IPS DF 19.7 (cell line): Measurements from ENCODE around the gene MALL.
"Not testable (repeated sequence)": the region's sequence is repeated elsewhere in the genome, so short reads cannot be mapped to it uniquely, and the experiment has no call there.

Experiments used
- DNase-seq: peaks from one replicate; pipeline ENCODE4 v3.0.0-alpha.2; 2013; ENCODE audit warnings: low read depth, low spot score

MALL gene

DNA sequence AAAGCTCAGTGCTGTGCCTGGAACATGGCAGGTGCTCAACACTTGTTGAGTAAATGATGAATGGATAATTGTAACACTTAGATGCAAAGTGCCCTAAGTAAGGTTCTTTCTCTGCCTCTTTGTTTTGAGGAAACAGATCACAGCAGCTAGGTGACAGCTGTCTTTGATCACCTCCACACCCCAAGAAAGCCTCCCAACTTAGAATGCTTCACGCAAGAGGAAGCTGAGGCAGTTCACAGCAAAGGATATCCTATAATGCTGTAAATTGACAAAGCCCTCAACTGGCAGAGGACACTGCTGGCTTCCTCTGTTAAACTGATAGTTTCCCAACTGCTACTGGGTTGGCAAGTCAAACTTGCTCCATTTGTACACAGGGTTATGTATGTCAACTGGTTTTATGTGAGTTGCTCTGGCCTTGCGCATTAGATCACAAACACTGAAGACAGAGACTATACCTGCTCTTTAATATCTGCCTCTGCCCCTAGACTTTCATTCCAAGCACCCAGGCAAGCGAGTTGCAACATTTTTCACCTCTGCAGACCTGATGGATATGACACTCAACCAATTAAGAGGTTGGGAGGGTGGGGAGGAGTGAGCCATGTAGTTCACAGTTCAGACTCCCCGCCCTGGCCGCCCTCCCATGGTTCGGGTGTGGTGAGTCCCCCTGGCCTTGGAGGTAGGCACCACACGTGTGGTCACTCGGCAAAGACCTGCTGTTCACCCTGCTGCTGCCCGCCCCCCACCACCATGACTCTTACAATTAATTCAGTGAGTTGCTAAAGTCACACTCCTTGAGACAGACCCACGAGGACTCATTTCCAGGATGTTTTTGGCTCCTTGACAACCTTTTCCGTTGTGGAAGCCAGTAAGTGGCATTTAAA is 4.8 kb upstream of the MALL start:
- DNase-seq = no peak

- DNase-seq = peak; percentile 17
Measured at GRCh38 chr2:110116033-110116710, 550 bp upstream of the MALL start.

DNA sequence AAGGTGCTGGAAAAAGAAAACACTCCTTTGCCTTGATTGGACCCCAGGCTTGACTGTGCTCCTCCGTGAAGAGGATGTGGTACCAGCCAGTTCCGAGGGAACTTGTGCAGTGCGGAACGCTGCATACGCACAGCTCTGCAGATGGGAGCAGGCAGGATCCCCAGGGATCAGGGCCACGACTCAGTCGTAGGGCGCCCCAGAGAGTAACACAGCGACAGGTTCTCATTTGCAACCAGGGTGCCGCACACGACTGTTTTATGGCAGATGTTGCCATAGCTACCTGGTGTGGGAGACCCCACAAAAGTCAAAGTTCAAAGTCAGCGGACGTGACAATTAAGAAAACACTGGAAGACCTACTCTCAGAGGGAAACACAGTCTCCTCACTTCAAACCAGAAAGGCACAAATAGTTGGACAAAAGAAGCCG is 779 bp downstream of the MALL start:
- no peak for DNase-seq

- DNase-seq = no peak
Measured at GRCh38 chr2:110113961-110114591, 1.5 kb downstream of the MALL start.

GRCh38 chr2:110108291-110108690 is 7.3 kb downstream of the MALL start:
- not testable (repeated sequence) for DNase-seq

DNA sequence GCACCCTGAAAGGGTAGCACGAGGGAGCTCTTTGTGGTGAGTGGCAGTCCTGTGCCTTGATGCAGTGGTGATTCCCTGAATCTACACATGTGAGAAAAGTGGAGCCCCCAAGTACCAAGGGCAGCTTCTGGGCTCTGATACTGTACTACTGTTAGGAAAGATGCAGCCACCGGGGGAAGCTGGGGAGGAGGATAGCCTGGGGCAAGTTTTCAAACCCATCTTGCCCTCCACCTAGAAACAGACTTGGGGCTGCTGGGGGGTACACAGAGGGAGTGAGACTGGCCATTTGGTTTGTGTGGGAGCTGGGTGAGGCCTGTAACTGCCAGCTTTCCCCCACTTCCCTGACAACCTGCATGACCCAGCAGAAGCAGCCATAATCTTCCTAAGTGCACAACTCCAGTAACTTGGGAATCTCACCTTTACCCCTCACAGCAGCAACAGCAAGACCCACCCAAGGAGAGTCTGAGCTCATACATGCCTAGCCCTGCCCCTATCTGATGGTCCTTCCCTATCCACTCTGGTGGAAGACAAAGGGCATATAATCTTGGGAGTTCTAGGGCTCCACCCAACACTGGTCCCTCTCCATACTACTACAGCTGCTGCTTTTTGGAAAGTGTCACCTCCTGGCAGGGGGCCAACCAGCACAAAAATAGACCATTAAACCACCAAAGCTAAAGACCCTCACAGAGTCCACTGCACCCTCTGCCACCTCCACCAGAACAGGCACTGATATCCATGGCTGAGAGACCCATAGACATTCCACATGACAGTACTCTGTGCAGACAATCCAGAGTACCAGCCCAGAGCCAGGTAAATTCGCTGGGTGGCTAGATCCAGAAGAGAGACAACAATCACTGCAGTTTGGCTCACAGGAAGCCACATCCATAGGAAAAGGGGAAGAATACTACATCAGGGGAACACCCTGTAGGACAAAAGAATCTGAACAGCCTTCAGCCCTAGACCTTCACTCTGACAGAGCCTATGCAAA is 8.2 kb downstream of the MALL start:
- no peak for DNase-seq

GRCh38 chr2:110106642-110107041 is 9.0 kb downstream of the MALL start:
- no peak for DNase-seq

DNA sequence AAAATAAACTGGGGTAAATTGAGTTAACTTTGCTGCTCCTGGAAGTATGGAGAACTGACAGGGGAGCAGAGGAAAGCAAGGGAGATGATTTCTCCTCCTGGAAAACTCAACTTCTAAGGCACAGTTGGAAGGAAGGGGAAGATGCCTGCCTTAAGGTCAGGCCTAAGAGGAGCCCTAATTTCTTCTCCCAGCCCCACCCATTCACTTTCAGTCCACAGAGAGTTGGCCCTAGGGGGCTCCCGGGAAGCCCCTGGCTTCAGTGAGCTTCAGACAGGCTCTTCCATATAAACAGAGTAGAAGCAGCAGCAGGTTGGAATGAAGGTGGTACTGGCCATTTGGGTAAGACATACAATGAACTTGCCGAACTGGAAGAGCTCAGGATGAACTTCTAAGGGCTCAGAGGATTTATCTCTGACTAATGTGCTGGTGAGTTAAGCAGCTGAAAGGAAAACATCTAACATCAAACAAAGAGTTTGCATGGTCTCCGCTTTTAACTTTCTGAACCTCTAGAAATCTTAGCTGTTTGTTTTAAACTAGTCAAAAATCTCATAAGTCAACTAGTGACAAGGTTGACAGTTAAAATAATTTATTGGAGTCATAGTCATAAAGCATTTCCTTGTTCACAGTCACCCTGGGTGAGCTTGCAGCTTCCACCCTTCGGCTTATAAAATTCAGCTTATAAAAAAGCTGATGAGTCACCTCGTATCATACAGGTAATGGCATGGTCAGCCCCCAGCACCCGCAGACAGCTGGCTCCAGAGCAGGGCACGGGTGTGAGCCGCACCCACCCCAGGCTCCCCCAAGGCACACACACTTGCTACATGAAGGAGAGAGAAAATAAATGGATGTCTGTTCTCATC is 9.8 kb downstream of the MALL start:
- DNase-seq = no peak

- no peak for DNase-seq
Measured at GRCh38 chr2:110105183-110105582, 10.4 kb downstream of the MALL start.

DNA sequence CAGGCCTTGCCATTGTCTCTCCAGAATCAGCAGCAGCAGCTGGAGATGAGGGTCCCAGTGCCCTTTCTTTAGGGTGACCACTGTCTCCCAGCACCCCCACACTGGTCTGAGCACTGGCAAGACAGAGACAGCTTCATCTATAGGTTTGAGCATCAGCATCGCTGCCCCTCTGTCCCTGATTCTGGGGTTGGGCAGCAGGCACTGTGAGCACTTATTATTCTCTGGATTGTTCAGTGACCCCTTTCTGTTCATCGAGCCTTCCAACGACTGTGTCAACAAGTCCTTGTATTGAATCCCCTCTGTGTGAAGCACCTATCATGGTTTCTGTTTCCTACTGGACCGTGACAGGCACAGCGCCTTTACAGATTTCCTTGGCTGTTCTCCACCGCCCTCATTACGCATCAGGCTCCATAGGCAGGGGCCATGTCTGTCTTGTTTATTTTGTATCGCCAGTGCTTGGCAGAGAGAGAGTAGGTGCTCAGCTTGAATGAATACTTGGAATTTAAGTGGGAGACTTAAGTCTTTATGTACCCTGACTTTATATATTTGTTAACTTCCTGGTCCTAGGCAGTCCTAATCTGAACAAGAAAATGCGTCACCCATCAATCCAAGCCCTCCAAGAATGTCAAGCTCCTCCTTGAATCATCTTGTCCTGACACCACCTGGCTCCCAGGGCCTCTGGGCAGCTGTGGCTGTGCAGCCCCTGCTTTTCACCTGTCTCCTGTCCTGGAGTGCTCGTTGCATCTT is 11.4 kb downstream of the MALL start:
- DNase-seq = no peak

DNA sequence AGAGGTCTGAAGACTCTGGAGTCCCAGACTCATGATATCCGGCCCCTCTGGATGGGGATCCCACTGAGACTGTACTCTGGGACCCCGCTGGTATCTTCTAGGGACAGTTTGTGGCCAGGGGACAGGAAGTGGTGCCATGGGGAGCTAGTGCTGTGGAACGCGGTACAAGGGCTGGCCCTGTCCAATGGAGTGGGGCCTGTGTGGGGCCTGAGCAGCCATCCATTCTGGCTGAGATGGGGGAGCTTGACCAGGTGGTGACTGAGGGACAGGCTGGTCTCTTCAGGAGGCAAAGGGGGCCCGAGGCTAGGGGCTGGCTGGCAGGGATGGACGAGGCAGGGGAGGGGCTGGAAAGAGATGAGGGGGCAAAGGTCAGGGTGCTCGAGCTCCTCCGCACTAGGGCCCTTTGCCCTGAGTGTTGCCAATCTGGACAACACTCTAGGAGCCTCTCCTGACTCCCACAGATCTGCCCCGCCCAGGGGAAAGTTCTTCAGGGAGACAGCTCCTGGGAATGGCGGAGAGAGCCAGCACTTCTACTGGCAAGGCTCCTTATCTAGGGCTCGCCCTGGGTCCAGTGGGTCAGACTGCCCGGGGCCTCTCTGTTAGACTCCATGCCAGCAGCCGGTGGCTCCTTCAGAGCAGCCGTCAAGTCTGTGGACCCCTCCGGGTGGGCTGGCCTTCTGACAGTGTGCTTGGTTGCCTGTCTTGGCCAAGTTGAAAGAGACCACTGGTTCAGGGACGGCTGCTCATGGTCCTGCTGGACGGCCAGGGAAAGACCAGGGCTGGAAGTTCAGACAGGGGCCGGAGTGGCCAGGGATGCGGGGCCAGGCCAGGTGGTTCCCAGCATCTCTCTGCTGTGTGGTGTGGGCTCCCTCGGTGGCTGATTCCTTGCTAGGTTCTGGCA is 12.3 kb downstream of the MALL start:
- no peak for DNase-seq

GRCh38 chr2:110101901-110102803 is 13.5 kb downstream of the MALL start:
- DNase-seq = no peak

GRCh38 chr2:110101280-110101844 is 14.3 kb downstream of the MALL start:
- DNase-seq = no peak

GRCh38 chr2:110100880-110101279 is 14.7 kb downstream of the MALL start:
- DNase-seq = not testable (repeated sequence)

GRCh38 chr2:110100480-110100879 is 15.1 kb downstream of the MALL start:
- no peak for DNase-seq

DNA sequence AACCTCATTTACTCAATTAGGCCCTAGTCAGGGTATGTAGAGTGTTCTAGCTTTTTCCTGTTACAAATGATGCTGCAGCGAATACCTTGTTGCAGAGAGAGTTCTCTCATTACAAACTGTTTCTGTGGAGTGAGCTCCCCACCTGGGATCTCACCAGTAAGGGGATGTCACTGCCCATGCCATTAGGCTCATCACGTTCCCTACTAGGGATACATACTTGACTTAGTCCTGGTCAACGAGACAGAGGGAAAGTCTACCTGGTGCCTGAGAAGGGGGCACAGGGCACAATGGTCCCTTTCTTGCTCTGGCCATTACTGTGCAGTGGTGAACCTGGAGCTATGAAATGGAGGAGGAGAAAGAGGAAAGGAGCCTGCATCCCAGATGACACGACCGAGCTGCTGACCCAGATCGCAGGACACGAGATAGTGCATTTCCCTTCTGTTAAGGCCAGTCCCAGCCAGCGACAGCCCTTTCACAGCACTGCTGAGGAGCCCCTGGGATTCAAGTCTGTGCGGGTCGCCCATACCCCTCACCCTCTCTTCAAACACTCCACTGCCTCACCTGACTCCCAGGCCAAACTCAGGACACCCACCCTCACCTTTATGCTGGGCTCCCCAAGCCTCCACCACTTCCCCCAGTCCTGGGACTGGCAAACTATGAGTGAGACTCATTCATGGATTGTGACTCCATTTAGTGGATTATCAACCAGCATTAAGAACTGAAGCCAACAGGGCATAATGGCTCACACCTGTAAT is 16.0 kb downstream of the MALL start:
- DNase-seq = no peak
